ENCODE data around the gene BPIFA3. TPM values are rescaled to one million over a fixed set of nuclear protein-coding genes. Genes with fewer than 3 reads are reported as not detected.

BPIFA3 gene
- total and polyA plus RNA-seq, 2 of the 8 experiments (the other 6 are each of a cell fraction or from before 2014, with no cell fraction given), result not detected

DNA sequence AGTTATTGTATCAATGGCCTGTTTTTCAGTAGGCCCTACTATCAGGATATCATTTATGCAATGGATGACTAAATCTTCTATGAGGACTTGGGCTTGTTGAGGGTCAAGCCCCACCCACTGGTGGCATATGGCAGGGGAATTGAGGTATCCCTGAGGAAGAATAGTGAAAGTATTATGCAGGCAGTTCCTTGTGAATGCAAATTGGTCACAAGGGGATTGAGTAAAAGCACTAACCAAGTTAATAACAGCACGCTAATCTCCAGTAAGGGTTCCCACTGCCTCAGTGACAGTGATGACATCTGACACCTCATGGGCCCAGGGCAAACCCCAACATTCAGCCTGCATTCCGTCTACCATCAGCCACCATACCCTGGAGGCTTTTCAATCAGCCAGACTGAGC lies 33.5 kb downstream of the BPIFA3 start:
- Histone ChIP-seq H3K9me3 (ENCODE audit: insufficient read depth in 2 of 2, low read depth in 1 of 2, low read length in 1 of 2) (no peaks in the 10 kb centered on the region), H3K4me2 (ENCODE audit: insufficient read depth in 1 of 2, low read depth in 2 of 2, low read length in 2 of 2) (no peak overlapping the region), H3K36me3 (ENCODE audit: control insufficient read depth in 2 of 4, insufficient read depth in 4 of 4, low read length in 3 of 4) (no peaks in the 10 kb centered on the region), H3K23ac (ENCODE audit: insufficient read length) (no peak overlapping the region), H4K8ac (ENCODE audit: extremely low read depth, insufficient read depth, low read length) (no peak overlapping the region), H2BK15ac (ENCODE audit: low read length) (no peak overlapping the region), H3K27ac (ENCODE audit: low read depth, low read length) (no peak overlapping the region), H3K9ac (replicated peaks in 1 of 4; ENCODE audit: extremely low read depth in 1 of 4, low read depth in 3 of 4, low read length in 3 of 4) (no peak overlapping the region), H3K4ac (replicated peaks; ENCODE audit: insufficient read length, low read depth, low read length) (no peak overlapping the region), H4K20me1 (replicated peaks in 1 of 2; ENCODE audit: control insufficient read depth in 1 of 2, insufficient read depth in 2 of 2, low read length in 2 of 2) (no peaks in the 10 kb centered on the region), H4K91ac (replicated peaks; ENCODE audit: insufficient read length, low read length) (no peak overlapping the region), H2BK5ac (ENCODE audit: low read depth, low read length) (no peak overlapping the region), H3K23me2 (ENCODE audit: low read depth, low read length) (no peaks in the 10 kb centered on the region), H3K56ac (replicated peaks; ENCODE audit: insufficient read length, low read depth, low read length) (no peak overlapping the region), H3K79me1 (ENCODE audit: low read depth, low read length) (no peaks in the 10 kb centered on the region), H2AK5ac (ENCODE audit: low read depth, low read length) (no peak overlapping the region), H3K27me3 (replicated peaks in 1 of 4; ENCODE audit: control insufficient read depth in 3 of 4, extremely low read depth in 1 of 4, insufficient read depth in 3 of 4, low read length in 3 of 4) (no peaks in the 10 kb centered on the region), H3K18ac (ENCODE audit: extremely low read depth, low read length) (no peak overlapping the region), H3K14ac (ENCODE audit: insufficient read length) (no peak overlapping the region), H2BK120ac (replicated peaks; ENCODE audit: low read depth, low read length) (no peak overlapping the region), H3K79me2 (ENCODE audit: control insufficient read depth in 1 of 2, insufficient read depth in 2 of 2, low read length in 2 of 2) (no peaks in the 10 kb centered on the region), H3K4me1 (replicated peaks in 1 of 4; ENCODE audit: control insufficient read depth in 3 of 4, insufficient read depth in 4 of 4, low read length in 3 of 4) (no peaks in the 10 kb centered on the region), H2BK12ac (ENCODE audit: low read depth, low read length) (no peak overlapping the region), H2AFZ (ENCODE audit: low read length) (no peak overlapping the region), H3K4me3 (ENCODE audit: extremely low read depth in 1 of 4, insufficient read depth in 2 of 4, low read depth in 3 of 4, low read length in 4 of 4) (no peak overlapping the region), H4K5ac (ENCODE audit: insufficient read length, low read depth, low read length) (no peak overlapping the region), H2BK20ac (ENCODE audit: low read length) (no peak overlapping the region)
- no peak for DNase-seq (ENCODE audit: low read depth in 1 of 2, low spot score in 2 of 2)
- POLR2A ChIA-PET (ENCODE audit: partially characterized antibody), result no interaction called here
- 42% methylated on average over 2 of the region's 2 CpGs; no CpG with 5 or more reads in 1 of the 2 experiments for WGBS, 2 experiments (ENCODE audit: extremely low coverage in 1 of 2, insufficient coverage in 1 of 2, insufficient read length in 1 of 2, insufficient replicate concordance in 2 of 2, low coverage in 1 of 2, low lambda C conversion rate in 2 of 2, missing lambda C conversion rate in 1 of 2)
- CTCF ChIA-PET (ENCODE audit: partially characterized antibody), result interaction anchor here (0.7 to 2.5 kb wide), 4 partner anchors 12 to 291 kb away, joined by 3 to 11 read pairs (median 6); partner anchors contain the start of gene BPIFA1
- TF ChIP-seq FOSL1 (IDR thresholded peaks at IDR 0.05; ENCODE audit: insufficient read depth, low read depth, low read length), result no peak
- TF ChIP-seq, protein P1, sequence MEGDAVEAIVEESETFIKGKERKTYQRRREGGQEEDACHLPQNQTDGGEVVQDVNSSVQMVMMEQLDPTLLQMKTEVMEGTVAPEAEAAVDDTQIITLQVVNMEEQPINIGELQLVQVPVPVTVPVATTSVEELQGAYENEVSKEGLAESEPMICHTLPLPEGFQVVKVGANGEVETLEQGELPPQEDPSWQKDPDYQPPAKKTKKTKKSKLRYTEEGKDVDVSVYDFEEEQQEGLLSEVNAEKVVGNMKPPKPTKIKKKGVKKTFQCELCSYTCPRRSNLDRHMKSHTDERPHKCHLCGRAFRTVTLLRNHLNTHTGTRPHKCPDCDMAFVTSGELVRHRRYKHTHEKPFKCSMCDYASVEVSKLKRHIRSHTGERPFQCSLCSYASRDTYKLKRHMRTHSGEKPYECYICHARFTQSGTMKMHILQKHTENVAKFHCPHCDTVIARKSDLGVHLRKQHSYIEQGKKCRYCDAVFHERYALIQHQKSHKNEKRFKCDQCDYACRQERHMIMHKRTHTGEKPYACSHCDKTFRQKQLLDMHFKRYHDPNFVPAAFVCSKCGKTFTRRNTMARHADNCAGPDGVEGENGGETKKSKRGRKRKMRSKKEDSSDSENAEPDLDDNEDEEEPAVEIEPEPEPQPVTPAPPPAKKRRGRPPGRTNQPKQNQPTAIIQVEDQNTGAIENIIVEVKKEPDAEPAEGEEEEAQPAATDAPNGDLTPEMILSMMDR (IDR thresholded peaks at IDR 0.05; ENCODE audit: control extremely low read depth in 1 of 3, insufficient read depth in 1 of 3, low read depth in 1 of 3, low read length in 3 of 3), result no peak
- no peak for TF ChIP-seq EP300 (IDR thresholded peaks at IDR 0.05; ENCODE audit: borderline replicate concordance in 1 of 2, low read depth in 2 of 2, low read length in 2 of 2)
- TF ChIP-seq MAFK (IDR thresholded peaks at IDR 0.05; ENCODE audit: low read depth, low read length), result no peak
- TF ChIP-seq BACH1 (IDR thresholded peaks at IDR 0.05; ENCODE audit: low read length), result no peak
- TF ChIP-seq SIRT6 (IDR thresholded peaks at IDR 0.05; ENCODE audit: low read length), result no peak
- no peak for TF ChIP-seq YY1 (IDR thresholded peaks at IDR 0.05; ENCODE audit: low read depth, low read length)
- TF ChIP-seq CHD1 (IDR thresholded peaks at IDR 0.05; ENCODE audit: low read depth, low read length), result no peak
- no peak for TF ChIP-seq ZNF274 (IDR thresholded peaks at IDR 0.05; ENCODE audit: borderline replicate concordance, extremely low read depth, low read length)
- no peak for TF ChIP-seq ASH2L (IDR thresholded peaks at IDR 0.05; ENCODE audit: low read length)
- no peak for TF ChIP-seq KDM4A (IDR thresholded peaks at IDR 0.05; ENCODE audit: low read depth, low read length, severe bottlenecking)
- FAIRE-seq, result no peak

All from H1 (cell line).